G401.6 (cell line): Measurements from ENCODE around the gene TTLL12.

Experiments
- FAIRE-seq: peaks from 2 replicates; lab custom pipeline; 2012; peaks lifted over from hg19 to GRCh38; lab: Jason Lieb, UNC

Gene TTLL12

DNA sequence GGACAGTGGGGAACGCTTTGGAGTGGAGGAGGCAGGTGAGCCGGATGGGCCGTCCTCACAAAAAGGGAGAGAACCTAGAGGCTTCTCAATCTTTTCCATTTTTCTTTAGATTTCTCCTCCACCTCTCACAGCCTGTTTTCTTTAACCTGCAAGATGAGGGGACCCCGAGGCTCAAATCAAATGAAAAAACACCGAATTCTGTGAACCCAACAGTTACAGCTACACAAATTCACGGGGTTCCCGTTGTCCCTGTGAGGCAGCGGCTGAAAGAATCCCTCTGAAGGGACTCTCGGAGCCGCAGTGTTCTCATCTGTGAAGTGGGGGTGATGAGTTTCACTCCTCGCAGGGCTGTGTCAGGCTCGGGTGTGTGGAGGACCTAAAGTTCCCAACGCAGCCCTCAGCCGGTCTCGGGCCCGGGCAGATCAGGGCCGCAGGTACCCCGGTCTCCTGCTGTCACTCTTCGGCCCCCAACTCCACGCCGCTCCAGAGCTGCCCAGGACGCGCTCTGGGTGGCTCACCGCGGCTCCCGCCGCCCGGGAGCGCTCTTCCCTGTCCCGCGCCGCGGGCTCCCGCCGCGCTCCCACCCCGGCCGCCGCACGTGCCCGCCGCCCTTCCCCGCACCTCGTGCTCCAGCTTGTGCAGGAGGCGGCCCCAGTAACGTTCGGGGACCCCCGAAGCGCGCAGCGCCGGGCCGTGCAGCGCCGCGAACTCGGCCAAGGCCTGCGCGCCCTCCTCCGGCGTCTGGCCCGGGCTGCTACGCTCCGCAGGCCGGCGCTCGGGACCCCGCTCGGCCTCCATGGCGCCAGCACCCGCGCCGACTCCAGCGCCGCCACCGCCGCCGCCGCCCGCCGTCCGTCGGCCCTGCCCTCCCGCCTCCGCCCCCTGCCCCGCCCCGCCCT is at the start of gene TTLL12:
Gene TTLL12, minus strand, starts transcription at position 863 of the 899 bp plus-strand sequence. Its CDS starts 65 bp downstream, at position 798.
- no peak for FAIRE-seq

DNA sequence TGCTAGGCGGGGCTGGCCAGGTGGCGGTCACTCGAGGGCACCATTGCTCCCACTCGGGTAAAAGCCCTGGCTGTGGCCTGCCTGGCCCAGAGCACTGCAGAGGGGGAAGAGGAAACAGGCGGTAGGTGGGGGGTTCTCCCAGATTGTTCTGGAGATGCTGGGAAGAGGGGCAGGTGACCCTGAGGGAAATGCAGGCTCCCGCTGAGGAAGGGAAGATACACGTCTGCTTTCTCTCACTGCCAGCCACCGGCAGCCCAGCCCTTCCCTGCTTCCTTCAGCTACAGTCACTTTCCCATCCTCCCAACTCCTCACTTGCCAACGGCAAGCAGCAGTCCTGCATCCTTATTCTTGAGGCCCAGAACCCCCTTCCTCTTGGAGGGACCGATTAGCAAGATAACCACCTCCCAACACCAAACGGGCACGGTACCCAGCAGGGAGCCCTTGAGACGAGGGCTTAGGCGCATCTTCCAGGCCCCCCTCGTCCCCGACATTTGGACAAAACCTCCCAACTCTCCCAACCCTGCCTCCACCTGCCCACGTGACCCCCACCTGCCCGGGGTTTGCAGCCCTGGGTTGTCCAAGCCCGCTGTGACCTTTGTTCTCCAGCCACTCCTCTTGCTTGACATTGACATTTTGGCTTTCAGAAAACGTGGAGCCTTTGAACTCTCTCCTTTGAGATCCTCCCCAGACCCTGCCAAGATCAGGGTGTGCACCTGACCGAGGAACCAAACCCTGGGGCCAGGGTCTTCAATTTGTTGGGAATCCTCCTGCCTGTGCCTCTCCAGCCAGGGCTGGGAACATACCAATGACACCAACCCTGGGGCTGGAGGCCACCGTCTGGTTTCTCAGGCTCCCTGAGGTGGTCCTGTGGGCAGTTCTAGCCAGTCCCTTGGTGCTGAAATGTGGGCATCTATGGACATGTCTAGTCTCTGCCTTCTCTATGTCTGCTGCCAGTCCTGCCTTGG is 48.8 kb upstream of the TTLL12 start:
- no peak for FAIRE-seq

DNA sequence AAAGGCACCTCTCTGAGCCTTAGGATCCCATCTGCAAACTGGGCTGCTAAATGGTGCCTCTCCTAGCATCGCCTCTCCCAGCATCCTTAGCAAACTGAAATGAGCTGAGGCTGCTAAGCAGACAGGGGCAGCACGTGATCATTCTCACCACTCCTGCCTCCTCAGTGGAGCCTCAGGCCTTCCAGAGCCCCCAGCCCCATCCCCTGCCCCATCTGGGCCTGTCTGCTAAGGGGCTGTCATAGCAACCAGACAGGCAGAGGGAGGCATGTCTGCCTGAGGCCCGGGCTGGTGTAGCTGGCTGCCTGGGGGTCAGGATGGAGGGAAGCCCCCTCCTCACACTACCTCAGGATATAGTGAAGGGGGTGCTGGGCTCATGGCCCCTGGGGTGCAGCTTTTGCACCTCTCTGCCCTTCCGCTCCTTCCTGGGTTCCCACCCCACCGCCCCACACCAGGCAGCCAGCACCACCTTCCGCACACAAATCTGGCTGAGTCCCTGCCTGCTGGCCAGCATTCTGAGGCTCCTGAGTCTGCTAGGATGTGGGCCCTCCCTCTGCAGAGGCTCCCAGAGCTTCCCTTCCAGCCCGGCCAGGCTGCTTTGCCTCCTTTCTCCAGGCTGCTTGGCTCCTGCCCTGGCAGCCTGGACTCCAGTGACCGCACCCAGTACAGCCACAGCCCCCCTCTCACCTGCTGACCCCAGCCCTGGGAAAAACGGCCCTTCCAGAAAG is 47.5 kb upstream of the TTLL12 start:
- FAIRE-seq, result no peak

DNA sequence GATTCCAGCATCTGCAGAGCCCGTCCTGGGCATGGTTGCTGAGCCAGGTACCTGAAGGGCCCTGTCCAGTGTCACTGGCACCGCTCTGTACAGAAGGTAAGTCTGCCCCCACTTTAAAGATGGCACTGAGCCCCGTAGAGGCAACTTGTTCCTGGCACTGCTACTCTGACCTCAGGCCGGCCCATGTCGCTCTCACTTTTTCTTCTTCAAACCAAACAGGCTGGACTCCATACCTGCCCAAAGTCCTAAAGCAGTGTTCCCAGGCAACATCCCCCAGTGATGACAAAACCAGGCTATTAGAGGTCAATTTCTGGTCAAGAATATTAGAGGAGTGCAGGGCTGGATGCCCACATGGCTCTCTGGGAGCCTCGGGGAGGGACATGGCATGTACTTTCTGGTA is 46.6 kb upstream of the TTLL12 start:
- FAIRE-seq, result no peak

DNA sequence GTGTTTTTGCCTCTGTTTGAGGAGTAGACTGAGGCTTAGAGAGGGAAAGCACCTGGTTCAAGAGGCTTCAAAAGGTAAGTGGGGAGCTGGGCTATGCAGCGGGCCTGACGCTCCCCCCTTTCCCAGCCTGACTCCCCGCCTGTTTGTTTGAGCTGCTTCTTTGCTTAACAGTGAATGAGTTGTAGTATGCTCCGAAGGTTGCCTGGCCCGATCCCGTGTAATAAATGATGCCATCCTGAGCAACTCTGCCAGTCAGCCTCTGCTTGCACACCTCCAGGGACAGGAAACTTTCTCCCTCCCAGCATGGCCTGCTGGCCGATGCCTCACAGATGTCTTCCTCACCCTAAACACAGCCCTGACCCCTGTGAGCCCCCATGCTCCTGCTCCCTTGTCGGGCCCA is 45.5 kb upstream of the TTLL12 start:
- FAIRE-seq, result no peak

DNA sequence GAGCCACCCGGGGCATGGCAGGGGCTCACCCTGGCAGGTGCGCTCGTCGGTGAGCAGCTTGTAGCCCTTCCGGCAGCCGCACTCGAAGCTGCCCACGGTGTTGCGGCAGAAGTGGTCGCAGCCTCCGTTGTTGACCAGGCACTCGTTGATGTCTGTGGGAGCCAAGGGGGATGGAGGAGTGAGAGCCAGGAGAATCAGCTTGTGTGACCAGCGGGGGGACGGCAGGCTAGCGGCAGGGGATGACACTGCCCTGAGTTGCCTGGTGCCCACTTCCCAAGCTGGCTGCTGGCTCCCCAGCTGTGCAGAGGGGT is 44.7 kb upstream of the TTLL12 start:
- no peak for FAIRE-seq

DNA sequence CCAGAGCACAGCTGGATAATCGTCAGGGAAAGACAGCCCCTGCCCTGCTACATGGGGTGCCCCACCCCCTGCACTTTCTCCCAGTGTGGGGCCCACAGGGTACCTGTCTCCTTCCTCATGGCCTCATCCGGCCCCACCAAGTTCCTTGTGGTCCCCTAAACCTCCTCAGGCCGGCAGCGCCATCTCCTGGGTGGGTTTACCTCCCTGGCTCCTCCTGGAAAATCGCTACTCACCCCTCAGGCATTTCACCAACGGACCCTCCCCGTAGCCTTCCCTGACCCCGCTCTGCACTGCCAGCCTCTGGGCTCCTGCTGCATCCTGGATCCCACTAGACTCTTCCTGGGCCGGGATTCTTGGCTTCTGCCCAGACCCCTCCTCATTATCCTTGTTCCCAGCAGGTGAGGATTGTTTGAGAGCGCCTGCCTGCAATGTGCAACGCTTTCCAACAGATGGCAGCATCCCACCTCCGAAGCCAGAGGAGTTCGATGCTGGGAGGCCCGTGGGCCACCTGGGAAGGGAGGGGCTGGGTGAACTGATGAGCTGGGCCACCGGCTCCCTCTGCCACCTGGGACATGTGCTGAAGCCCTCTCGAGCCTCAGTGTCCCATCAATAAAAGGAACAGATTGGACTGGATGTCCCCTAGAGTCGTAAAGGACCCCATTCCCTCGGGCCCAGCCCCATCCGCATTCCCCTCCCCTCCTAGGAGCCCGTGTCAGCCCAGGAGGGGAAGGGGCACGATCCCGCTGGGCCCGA is 44.2 kb upstream of the TTLL12 start:
- FAIRE-seq, result peak; percentile 63

DNA sequence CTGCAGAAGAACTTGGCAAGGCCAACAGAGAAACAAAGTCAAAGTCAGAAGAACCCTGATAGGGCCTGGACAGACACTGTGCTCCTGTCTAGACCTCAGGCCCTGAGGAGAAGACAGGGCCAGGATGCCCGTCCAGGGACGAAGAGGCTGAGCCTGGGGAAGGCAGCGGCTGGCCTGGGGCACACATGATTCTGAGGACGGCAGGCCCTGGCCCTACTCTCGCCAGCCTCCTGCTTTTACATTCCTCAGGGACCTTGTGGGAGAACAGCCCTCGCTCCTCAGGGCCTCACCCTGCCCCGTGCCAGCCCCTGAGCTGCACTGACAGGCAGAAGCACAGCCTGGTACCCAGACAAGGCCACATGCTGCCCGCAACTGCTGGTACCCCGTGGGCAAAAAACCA is 43.6 kb upstream of the TTLL12 start:
- no peak for FAIRE-seq

DNA sequence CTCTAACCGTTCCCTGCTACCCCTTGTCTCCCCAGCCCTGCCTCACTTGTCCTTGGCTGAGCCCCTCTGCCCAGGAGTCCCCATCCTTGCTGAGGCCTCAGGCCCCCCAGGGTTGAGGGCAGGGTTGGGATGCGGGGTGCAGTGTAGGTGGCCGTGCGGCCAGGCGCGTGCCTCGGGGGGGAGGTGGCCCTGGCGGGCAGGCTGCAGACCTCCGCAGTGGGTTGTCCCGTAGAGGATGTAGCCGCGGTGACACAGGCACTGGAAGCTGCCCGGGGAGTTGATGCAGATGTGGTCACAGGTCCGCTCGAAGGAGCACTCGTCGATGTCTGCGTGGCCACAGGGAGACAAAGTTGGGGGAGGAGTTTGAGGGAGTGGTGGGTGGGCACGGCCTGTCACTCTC is 41.9 kb upstream of the TTLL12 start:
- FAIRE-seq, result no peak

DNA sequence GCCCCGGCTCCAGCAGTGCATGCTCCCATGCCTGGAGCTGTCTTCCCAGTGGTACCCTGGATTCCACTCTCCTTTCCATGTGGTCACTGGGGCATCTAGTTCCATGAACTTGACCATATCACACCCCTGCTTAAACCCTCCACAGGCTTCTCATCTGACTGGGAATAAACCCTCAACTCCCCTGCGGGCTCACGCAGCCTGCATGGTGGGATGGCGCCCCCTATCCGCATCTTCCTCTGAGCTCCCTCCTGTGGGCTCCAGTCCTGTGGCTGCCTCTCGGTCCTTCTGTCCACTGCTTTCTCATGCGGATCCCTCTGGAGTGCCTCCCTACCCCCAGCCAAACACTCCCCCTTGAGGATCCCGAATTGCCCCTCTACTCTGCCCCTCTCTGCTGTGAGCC is 41.4 kb upstream of the TTLL12 start:
- FAIRE-seq, result no peak

DNA sequence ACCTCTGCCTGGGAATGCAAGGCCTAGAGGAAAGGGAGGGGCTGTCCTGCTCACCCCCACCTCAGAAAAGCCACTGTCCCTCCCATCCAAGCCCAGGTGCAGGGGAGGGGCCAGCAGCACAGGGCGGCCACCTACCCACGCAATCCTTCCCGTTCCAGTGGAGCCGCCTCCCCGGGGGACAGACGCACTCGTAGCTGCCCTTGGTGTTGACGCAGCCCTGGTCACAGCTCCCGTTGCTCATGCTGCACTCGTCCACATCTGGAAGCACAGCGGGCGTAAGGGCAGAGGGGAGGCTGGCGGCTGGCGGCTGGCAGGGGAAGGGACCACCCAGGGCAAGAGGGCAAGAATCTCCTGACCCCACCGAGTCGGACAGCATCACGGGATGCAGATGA is 40.3 kb upstream of the TTLL12 start:
- no peak for FAIRE-seq

DNA sequence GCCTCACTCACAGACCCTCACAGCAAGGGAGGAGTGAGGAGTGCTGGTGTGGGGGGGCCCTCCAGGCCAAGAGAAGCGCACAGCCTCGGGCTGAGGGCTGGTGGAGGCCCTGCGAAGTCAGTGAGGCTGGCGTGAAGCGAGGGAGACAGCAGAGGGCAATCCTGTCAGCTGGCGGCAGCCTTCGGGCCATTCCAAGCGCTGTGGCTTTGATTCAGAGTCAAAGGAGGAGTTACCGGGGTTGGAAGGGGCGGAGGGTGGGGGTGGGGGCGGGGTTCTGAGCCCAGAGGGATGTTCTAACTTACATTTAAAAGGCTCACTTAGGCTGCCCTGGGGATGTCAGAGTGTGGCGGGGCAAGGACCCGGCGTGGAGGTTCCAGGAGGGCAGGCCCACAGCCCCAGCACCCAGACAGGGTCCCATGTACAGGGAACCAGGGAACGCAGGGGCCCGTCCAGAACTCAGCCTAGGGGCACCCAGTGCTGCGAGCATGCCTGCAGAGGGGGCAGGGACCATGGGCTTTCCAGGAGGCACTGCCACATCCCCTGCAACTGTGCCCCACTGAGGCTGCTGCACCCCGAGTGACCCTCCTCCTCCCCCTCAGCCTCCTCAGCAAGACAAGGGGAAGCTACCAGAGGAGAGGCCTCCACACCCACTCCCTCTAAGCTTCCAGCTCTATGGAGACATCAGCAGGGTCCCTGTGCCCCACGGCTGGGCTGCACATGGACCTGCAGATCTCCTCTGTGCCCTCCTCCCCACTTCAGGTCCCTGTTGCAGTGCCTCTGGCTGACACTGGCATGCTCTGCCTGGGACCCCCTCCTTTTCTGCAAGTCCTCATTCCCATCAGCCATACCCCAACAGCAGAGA is 39.7 kb upstream of the TTLL12 start:
- FAIRE-seq, result no peak

DNA sequence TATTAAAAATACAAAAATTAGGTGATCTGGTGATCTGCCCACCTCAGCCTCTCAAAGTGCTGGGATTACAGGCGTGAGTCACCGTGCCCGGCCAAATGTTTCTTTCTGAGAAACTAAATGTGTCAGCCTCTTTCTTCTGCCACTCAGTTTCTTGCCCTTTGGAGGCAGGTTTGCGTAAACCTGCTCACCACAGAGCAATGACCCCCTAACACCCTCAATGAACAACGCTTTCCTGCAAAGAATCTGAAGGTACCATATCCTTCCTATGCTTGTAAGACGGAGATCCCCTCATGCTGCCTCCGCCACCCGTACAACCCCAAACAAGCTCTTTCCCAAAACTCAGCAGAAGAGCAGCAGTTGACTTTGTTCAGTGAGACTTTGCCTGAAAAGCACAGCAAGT is 38.7 kb upstream of the TTLL12 start:
- FAIRE-seq, result no peak

DNA sequence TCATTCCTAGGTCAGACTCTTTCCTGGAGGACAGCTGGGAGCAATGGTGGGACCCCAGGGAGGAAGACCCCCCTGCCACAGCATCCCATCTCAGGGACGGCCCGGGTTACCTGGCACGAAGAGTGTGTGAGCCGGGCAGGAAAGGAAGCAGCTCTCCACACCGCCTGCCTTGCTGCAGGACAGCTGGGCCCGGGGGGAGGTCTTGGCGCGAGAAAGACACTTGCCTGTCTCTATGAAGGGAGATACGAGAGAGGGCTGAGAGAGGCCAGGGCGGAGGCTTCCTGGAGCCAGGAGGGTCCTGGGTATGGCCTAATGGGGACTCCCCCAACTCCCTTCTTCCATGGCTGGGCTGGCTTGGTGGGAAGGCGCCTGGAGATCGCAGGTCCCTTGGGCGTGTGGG is 36.1 kb upstream of the TTLL12 start:
- no peak for FAIRE-seq

DNA sequence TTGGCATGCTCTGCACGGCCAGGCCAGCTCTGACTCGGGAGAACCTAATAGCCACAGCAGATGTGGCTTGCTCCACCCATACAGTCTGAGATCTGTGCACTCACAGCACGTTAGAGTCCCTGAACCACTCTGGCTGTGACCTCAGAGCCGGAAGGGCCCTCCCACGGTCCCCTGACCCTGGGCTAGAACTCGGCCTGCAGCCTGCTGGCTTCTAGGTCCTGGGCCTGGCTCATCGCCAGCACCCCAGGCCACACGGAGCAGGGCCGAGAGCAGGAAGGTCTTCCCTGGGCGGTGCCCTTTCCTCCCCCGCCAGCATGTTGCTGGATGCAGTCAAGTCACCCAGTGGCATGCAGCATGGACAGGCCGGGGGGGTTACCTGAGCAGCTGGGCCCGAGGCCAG is 35.3 kb upstream of the TTLL12 start:
- no peak for FAIRE-seq

DNA sequence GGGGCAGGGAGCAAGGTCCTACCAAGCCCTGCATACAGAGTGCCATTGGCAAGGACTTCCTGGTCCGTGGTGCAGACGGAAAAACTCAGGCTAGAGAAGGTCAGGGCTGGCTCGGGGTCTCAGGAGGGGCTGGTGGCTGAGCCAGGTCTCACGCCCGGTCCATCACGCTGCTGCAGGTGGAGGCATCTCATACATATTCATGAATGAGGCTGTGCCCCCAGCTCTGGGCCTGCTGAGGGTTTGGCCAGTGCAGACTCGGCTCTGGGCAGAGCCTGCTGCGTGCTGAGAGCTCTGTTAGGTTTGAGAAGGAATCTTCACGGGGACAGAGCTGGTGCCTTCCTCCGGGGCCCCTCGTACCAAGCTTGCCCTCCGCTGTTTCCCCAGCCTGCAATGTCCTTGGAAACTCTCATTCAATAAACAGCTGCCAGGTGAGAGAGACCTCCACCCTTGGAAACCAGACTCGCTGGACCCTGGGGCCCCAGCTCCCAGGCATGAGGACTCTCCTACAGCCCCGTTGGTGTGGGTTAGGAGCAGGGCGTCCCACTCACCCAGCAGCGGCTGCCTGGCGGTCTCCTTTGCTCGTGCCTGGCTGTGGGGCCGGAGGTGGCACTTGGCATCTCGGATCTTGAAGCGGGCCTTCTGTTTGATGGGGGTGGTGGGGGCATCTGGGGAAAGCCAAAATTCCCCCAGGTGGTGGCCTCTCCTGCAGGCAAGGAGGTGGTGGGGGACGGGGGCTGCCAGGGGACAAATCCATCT is 33.9 kb upstream of the TTLL12 start:
- no peak for FAIRE-seq

DNA sequence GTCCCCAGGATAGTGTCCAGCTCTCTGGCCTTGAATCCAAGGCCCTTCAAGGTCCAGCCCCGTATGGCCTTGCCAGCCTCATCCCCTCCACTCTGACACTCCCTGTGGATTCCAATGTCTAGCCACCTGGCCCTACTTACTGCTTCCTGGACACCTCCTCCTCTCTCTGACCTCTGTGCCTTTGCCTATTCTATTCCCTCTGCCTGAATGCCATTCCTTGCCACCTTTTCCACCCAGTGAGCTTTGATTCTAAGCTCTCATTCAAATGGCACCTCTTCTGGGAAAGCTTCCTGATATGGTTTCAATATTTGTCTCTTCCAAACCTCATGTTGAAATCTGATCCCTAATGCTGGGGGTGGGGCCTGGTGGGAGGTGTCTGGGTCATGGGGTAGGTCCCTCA is 31.9 kb upstream of the TTLL12 start:
- FAIRE-seq, result no peak

DNA sequence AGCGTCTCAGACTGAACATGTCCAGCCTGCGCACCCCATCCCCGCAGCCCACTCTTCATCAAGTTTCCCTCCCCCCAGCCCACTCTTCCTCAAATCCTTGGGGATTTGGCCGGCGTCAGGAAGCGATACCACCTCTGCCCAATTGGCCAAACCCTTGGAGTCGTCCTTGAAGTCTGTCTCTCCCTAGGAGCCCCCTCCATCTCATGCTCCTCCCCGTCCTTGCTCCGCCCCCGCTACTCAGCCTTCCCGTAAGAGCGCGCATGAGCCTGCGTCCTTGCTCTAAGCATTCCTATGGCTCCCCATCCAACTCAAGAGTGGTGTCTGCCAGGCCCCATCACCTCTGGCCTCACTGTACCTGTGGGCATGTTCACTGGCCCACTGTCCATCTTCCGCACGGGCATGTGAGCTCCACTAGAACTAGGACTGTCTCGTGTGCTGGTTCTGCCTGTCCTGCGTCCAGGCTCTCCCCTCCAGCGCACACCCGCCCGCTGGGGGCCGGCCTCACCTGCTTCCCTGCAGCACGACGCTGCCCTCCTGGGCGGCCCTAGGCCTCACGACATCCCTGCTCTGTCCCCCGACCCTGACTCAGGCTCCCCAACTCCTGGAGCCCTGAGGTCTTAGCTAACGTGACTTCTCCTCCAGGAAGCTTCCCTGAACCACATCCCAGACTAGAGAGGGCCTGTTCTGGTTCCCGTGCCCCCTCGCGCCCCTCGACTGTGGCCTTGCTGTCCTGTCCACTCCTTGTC is 30.5 kb upstream of the TTLL12 start:
- FAIRE-seq, result no peak

DNA sequence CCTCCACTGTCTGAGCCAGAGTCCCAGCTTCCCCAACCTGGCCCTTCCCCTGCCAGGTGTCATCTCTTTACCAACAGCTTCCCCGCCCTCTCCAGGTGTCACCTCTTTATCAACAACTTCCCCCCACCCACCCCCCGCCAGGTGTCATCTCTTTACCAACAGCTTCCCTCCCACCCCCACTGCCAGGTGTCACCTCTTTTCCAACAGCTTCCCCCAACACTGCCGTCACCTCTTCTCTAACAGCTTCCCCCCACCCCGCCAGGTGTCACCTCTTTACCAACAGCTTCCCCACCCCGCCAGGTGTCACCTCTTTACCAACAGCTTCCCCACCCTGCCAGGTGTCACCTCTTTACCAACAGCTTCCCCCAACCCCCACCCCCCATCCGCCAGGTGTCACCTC is 29.8 kb upstream of the TTLL12 start:
- no peak for FAIRE-seq

DNA sequence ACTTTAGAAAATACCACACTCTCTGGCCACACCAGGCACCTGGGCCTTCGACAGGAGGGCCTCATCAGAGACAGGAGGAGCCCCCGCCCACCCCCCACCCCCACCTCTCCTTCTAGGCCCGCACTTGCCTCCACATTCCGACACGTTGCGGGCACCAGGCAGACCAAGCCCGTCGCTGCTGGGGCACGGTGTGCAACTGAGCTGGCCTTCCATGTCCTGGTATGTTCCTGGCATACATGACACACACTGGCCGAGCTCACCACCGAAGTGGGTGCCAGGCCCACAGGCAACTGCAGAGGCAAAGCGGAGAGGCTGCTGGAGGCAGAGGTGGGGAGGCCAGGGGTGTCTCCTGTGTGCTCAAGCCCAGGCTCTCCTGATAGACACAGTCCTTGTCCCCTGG is 27.0 kb upstream of the TTLL12 start:
- FAIRE-seq, result no peak
